ENCODE measurements around the gene SLC25A28.
"Not testable (repeated sequence)": the region's sequence is repeated elsewhere in the genome, so short reads cannot be mapped to it uniquely, and the experiment has no call there.

Gene SLC25A28

DNA sequence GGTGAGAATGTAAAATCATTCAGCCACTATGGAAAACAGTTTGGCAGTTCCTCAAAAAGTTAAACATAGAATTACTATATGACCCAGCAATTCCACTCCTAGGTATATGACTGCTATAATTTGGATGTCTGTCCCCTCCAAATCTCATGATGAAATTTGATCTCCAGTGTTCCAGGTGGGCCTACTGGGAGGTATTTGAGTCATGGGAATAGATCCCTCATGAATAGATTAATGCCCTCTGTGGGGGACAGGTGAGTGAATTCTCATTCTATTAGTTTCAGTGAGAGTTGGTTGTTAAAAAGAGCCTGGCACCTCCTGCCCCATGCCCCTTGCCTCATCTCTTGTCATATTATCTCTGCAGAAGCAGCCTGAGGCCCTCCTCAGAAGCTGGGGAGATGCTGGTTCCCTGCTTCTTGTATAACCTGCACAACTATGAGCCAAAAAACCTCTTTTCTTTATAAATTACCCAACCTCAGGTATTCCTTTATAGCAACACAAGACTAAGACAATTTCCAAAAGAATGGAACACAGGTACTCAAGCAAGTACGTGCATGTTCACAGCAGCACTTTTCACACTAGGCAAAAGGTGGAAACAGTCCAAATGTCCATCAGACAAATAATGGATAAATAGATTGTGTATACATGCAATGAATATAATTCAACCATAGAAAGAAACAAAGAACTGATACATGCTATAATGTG lies 8.8 kb upstream of the SLC25A28 start:
- DNase-seq (ENCODE audit: low read depth in 3 of 3) = no peak

DNA sequence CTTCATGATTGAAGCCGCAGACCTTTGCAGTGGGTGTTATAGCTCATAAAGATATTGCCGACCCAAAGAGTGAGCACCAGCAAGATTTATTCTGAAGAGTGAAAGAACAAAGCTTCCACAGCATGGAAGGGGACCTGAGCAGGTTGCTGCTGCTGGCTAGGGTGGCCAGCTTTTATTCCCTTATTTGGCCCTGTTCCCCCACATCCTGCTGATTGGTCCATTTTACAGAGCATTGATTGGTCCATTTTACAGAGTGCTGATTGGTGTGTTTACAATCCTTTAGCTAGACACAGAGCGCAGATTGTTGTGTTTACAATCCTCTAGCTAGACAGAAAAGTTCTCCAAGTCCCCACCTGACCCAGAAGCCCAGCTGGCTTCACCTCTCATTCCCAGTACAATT lies 4.9 kb upstream of the SLC25A28 start:
- not testable (repeated sequence) for DNase-seq (ENCODE audit: low read depth in 3 of 3)

DNA sequence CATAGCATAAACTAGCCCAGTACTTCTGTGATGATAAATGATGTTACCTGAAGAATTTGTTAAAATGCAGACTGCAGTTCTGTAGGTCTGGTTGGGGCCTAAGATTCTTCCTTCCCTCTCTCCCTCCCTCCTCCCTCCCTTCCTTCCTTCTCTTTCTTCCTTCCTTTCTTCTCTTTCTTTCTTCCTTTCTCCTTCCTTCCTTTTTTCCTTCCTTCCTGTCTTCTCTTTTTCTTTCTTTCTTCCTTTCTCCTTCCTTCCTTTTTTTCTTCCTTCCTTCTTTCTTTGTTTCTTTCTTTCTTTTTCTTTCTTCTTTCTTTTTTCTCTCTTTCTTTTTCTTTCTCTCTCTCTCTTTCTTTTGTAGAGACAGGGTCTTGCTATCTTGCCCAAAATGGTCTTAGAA lies 3.7 kb upstream of the SLC25A28 start:
- no peak for DNase-seq (ENCODE audit: low read depth in 3 of 3)

- DNase-seq (ENCODE audit: low read depth in 3 of 3) = no peak
Observed at GRCh38 chr10:99621454-99622251, 1.4 kb upstream of the SLC25A28 start.

DNA sequence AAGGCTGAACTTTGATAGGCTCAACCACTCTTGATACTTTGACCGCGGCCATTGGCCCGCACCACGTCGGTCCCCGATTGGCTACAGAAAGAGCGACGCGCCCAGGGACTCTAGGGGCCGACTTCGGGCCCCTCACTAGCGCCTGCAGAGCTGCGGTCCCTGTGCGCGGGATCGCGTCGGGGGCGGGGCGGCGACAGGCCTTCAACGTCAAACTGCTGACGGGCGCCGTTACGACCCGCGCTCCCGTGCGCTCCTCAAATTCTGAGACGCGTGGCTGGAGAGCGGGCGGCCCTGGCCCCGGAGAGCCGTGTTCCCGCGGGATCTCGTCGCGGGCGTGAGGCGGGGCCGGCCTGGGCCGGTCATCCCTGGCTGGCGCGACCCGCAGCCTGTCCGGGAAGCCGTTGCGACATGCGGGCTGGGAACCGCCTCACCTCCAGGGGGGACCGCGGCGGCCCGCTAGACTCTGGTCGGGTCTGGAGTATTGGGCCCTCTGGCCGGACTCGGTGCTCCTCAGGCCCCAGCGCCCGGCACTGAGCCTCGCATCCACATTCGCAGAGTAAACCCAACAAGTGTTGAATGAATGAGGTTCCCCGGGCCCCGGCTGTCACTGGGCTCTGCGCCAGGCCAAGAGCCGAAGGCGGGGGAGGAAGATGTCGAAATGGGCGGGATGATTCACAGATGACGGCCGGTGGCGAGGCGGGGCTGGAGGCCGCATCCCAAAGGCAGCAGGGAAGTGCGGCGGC lies 643 bp upstream of the SLC25A28 start:
- peak; percentile 77 to 80 (median 78) for DNase-seq (ENCODE audit: low read depth in 3 of 3)

DNA sequence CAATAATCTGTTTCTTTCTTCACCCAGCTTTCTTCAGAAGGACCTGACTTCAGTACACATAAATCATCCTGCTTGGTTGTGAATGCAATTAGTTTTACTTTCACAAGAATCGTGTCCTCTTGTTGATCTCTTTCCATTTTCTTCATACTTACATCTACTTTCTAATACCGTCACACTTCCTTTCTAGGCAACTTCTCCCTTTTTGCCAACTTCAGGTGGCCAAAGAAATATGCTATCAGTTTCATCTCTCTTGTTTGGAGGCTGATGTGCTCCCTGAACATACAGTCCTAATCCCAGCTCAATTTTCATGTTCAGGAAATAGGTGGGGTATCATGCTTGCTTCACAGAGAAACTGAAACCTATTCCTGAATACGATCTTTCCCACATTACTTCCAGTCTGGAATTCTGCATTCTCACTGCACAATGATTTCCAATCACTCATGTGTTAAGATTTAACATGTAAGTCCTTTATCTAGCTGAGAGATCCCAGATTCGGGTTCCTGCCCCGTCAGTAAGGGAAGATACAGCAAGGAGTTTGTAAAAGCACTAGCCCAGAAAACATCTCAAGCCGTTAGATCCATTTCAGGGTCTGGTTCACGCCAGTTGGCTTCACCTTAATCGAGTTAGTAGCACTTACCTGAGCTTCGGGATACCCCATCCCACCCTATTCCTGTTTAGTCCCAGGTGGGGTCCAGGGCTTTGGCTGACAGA lies 994 bp downstream of the SLC25A28 start:
- no peak for DNase-seq (ENCODE audit: low read depth in 3 of 3)

DNA sequence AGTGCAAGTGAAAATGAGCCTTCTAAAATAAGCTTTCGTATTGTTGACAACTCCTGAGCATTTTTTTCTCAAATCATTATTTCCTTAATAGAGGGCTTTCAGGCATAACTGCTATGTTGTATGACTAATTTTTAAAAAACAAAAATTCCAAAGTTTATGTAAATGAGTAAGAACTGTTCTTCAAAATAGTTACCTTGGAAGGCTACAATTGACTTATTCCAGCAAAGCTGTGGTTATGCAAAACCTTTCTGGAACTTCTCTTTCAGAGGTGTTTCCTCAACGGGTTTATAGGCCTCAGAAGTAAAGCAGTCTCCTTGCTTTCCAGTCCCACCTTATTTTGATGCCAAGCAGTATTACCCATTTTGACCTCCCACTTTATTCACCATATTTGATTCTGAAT lies 2.5 kb downstream of the SLC25A28 start:
- DNase-seq (ENCODE audit: low read depth in 3 of 3) = no peak

- DNase-seq (ENCODE audit: low read depth in 3 of 3) = no peak
Observed at GRCh38 chr10:99615426-99615825, 4.8 kb downstream of the SLC25A28 start.

DNA sequence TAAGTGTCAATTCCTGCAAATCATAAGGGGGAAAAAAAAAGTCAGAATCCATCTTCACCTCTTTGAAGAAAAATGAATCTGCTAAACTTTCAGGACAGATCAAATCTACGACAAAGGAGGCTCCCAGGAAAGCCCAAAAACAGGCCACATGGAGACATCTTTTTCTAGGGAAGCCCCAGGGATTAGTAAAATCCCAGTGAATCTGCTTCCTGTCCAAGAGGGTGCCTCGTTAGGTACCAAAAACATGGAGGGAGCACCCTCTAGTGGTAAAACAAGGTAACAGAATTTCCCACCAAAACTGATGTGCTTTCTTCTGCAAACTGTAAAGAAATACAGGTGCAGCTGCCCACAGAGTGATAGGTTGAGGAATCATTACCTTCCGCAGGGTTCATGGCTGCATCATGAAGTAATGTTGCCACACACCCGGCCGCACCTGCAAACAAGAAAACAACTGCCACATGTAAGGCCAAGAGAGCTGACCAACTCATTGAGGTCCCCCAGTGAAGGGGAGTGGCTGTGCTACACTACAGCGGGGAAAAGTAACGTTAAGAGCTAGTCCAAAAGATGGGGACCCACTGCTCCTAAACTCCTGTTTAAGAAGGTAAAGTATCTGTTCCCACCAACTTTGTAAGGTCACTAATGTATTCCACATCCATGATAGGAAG lies 7.9 kb downstream of the SLC25A28 start:
- DNase-seq (ENCODE audit: low read depth in 3 of 3) = no peak

- DNase-seq (ENCODE audit: low read depth in 3 of 3) = no peak
Observed at GRCh38 chr10:99611326-99611725, 8.9 kb downstream of the SLC25A28 start.

DNA sequence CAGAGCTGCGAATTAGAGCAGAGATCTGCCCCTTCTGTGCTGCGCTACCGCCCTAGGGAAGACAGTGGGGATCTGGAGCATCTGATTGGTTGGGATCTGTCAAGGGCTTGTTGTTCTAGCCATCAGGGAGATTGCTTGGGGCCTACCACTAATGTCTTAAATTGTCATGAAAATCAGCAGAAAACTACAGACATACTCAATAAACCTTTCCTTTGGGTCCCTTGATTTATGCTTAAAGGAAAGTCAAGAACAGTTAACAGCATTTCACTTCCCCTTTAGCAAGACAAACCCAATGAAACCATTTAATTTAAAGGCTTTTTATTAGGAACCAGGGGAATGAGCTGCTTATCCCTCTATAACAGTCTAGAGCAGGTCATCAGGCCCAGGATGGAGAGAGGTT lies 10.0 kb downstream of the SLC25A28 start:
- DNase-seq (ENCODE audit: low read depth in 3 of 3) = no peak

GRCh38 chr10:99609186-99609585 lies 11.1 kb downstream of the SLC25A28 start:
- DNase-seq (ENCODE audit: low read depth in 3 of 3) = no peak

DNA sequence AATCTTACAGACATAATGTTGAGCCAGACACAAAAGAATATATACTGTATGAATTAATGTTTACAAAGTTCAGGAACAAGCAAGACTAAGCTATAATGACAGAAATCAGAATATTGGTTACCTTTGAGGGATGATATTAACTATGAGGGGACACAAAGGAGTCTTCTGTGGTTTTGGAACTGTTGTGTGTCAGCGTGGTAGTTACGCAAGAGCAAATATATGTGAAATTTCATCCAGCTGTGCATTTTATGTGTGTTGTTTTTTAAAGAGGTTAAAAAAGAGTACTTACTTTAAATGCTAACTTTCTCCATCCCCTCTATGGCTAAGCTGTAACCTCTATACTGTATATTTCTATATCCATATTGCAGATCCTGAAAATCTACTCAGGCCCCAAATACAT lies 14.9 kb downstream of the SLC25A28 start:
- no peak for DNase-seq (ENCODE audit: low read depth in 3 of 3)

- no peak for DNase-seq (ENCODE audit: low read depth in 3 of 3)
Observed at GRCh38 chr10:99604862-99605261, 15.4 kb downstream of the SLC25A28 start.

DNA sequence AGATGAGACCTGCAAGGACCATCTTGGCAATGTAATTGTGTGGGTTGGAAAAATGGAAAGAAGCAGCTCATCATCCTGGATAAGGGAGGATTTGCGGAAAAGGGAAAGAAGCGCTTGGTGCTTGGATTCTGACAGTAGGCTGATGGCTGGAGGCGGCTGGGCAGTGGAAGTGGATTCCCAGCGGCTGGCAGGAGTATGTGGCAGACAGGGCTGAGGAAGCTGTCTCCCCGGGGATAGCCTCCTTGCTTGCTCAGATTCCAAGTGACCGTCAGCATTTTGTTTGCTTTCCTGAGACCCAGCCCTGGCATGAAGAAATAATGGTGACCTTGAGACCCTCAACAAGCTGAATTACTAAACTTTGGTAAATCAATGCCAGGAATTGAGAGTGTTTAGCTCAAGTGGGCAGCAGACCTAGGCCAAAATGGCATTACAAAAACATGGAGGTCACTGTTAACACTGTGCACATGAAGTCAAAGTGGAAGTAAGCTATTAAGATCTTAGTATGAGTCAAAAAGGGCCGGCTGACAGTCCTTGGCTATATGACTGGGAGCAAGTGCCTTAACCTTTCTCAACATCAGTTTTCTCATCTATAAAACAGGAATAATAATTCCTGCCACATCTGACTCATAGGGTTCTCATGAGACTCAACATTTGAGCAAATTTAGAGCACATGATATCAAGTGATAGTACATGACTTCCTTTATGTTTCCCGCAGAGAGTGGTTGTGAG lies 21.3 kb downstream of the SLC25A28 start:
- DNase-seq (ENCODE audit: low read depth in 3 of 3) = no peak

GRCh38 chr10:99598011-99598410 lies 22.2 kb downstream of the SLC25A28 start:
- DNase-seq (ENCODE audit: low read depth in 3 of 3) = no peak

DNA sequence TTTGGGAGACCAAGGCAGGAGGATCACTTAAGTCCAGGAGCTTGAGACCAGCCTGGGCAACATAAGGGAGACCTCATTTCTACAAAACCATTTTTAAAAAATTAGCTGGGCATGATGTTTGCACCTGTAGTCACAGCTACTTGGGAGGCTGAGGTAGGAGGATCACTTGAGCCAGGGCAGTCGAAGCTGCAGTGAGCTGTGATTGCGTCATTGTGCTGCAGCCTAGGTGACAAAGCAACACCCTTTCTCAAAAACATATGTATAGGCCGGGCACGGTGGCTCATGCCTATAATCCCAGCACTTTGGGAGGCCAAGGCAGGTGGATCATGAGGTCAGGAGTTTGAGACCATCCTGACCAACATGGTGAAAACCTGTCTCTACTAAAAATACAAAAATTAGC lies 23.5 kb downstream of the SLC25A28 start:
- not testable (repeated sequence) for DNase-seq (ENCODE audit: low read depth in 3 of 3)

DNA sequence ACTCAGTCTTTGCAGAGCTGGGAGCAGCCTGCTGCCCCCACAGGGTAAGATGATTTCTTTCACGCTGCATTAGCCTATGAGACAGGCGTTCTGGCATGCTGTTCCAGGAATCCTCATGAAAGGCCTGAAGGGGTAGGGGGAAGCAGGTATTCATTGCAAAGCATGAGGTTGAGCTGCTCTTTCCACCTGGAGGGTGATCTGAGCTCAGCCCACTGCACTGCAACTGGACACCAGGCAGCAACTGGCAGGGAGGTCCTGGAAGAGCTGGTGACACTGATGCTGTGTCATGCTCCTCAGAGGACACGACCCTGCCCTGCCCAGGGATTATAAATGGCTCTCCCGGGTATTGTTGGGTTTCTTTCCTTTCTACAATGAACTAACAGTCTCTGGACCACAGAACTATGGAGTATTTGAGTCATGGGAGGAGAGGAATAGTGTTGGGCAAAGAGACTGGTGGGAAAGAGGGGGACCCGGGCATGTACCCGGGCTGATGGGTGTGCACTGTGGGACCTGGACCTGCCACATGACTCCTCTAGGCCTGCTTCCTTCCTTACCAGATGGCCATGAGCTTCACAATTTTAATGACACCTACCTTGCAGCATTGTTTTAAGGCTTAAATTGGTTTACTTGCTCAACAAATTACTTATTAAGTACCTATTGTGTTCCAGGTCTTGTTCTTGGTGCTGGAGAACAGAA lies 24.3 kb downstream of the SLC25A28 start:
- DNase-seq (ENCODE audit: low read depth in 3 of 3) = no peak

GRCh38 chr10:99595236-99595635 lies 25.0 kb downstream of the SLC25A28 start:
- DNase-seq (ENCODE audit: low read depth in 3 of 3) = no peak

GRCh38 chr10:99593312-99593711 lies 26.9 kb downstream of the SLC25A28 start:
- DNase-seq (ENCODE audit: low read depth in 3 of 3) = no peak

All from stimulated activated CD4-positive, alpha-beta T cell treated with anti-CD3 and anti-CD28 coated beads, TNF-alpha, amount 100 ng/mL, for 48 hours (primary cell).